A549 (cell line): ENCODE measurements around the gene PSIP1. TPM values are rescaled to one million over a fixed set of nuclear protein-coding genes. Genes with fewer than 3 reads are reported as not detected.
A peak's percentile ranks its signal among the peaks of the same experiment; 100 is the strongest.

ENCODE experiments used
- ATAC-seq, 2 experiments: fragments of 200-7000 bp in 1 of 2; fragments of >200 bp in 1 of 2; cut with Nextera tagmentation in 1 of 2; cut with Tn5 transposase in 1 of 2; 3 replicates each; pipeline versions ENCODE4 v1.8.0 to v1.9.1; 2018 to 2020; ENCODE audit warnings: mild to moderate bottlenecking in 1 of 2, moderate library complexity in 1 of 2
- CTCF ChIA-PET: fragments of 300-600 bp; sonication (Branson Sonifier 250); formaldehyde crosslinking; extraction: SDS; loops from one replicate; lab custom pipeline; 2021; ENCODE audit warnings: antibody characterized with exemption, inconsistent platforms; lab: Yijun Ruan, JAX
- POLR2A ChIA-PET: fragments of 350-600 bp; formaldehyde crosslinking; extraction: SDS; loops from one replicate; lab custom pipeline; 2021; ENCODE audit warnings: antibody characterized with exemption, inconsistent platforms; lab: Yijun Ruan, JAX
- DNase-seq, 2 experiments: peaks; one replicate each; pipeline versions ENCODE4 v3.0.0 to v3.0.0-alpha.2; 2011 to 2016; ENCODE audit warnings: low read depth in 1 of 2, low spot score in 1 of 2
- FAIRE-seq: peaks from 2 replicates; lab custom pipeline; 2011; peaks lifted over from hg19 to GRCh38; lab: Jason Lieb, UNC
- H3K27ac ChIP-seq, 2 experiments: fragments of >200 bp; sonication (Bioruptor Twin); formaldehyde crosslinking; 3 replicates each; pipeline ENCODE4 v1.5.1; 2016 to 2017
- H3K4me1 ChIP-seq: fragments of >200 bp; sonication (Bioruptor Twin); formaldehyde crosslinking; 3 replicates; pipeline ENCODE4 v1.6.1; 2016
- H3K4me2 ChIP-seq: fragments of >200 bp; sonication (Bioruptor Twin); formaldehyde crosslinking; 3 replicates; pipeline ENCODE4 v1.6.1; 2016
- H3K4me3 ChIP-seq: fragments of >200 bp; sonication (Bioruptor Twin); formaldehyde crosslinking; 3 replicates; pipeline ENCODE4 v1.5.1; 2016
- H3K9me3 ChIP-seq: fragments of >200 bp; sonication (Bioruptor Twin); formaldehyde crosslinking; 3 replicates; pipeline ENCODE4 v1.6.1; 2016
- BHLHE40 ChIP-seq: IDR thresholded peaks from 2 replicates; pipeline ENCODE4 v1.6.1; 2012; ENCODE audit warnings: low read depth, low read length, inconsistent platforms
- CBX2 ChIP-seq: fragments of 200-600 bp; sonication (generic); IDR thresholded peaks from 2 replicates; pipeline ENCODE4 v1.6.1; 2016; ENCODE audit warnings: low read depth, mild to moderate bottlenecking, borderline replicate concordance
- CBX8 ChIP-seq: fragments of 200-600 bp; sonication (generic); IDR thresholded peaks from 2 replicates; pipeline ENCODE4 v1.6.1; 2016
- CEBPB ChIP-seq, 2 experiments: fragments of >200 bp in 1 of 2; sonication (Bioruptor Twin) in 1 of 2; formaldehyde crosslinking in 1 of 2; IDR thresholded peaks; 2 replicates each; pipeline ENCODE4 v1.6.1; 2012 to 2016
- E2F6 ChIP-seq: IDR thresholded peaks from 2 replicates; pipeline ENCODE4 v1.6.1; 2012; ENCODE audit warnings: low read depth, borderline replicate concordance
- EHF ChIP-seq: fragments of 250-450 bp; sonication (Bioruptor Pico); IDR thresholded peaks from 2 replicates; pipeline ENCODE4 v1.5.0; 2020; ENCODE audit warnings: mild to moderate bottlenecking
- EP300 ChIP-seq, 2 experiments: fragments of >200 bp; sonication (Bioruptor Twin); formaldehyde crosslinking; IDR thresholded peaks; 2 replicates in 1 of 2; 3 replicates in 1 of 2; pipeline ENCODE4 v1.6.1; 2016 to 2017
- GATA3 ChIP-seq: IDR thresholded peaks from 2 replicates; pipeline ENCODE4 v1.6.1; 2012; ENCODE audit warnings: borderline replicate concordance
- HMGXB4 ChIP-seq: fragments of 250-450 bp; sonication (Bioruptor Pico); IDR thresholded peaks from 2 replicates; pipeline ENCODE4 v1.5.0; 2021; ENCODE audit warnings: mild to moderate bottlenecking, moderate library complexity, borderline replicate concordance
- HOXA7 ChIP-seq: fragments of 250-450 bp; sonication (Bioruptor Pico); IDR thresholded peaks from 2 replicates; pipeline ENCODE4 v1.5.0; 2020; ENCODE audit warnings: mild to moderate bottlenecking, moderate library complexity
- HOXB13 ChIP-seq: fragments of 250-450 bp; sonication (Bioruptor Pico); IDR thresholded peaks from 2 replicates; pipeline ENCODE4 v1.5.0; 2020; ENCODE audit warnings: low read depth, mild to moderate bottlenecking, moderate library complexity
- HOXB5 ChIP-seq: fragments of 250-450 bp; sonication (Bioruptor Pico); IDR thresholded peaks from 2 replicates; pipeline ENCODE4 v1.5.0; 2020; ENCODE audit warnings: mild to moderate bottlenecking, moderate library complexity
- JUN ChIP-seq, 2 experiments: fragments of >200 bp; sonication (Bioruptor Twin); formaldehyde crosslinking; IDR thresholded peaks; 2 replicates in 1 of 2; 3 replicates in 1 of 2; pipeline ENCODE4 v1.6.1; 2016 to 2017
- JUNB ChIP-seq: fragments of >200 bp; sonication (Bioruptor Twin); formaldehyde crosslinking; IDR thresholded peaks from 2 replicates; pipeline ENCODE4 v1.6.1; 2016
- MAFK ChIP-seq: fragments of 450-650 bp; IDR thresholded peaks from 2 replicates; pipeline ENCODE4 v1.6.1; 2014; ENCODE audit not compliant: partially characterized antibody
- MAX ChIP-seq: IDR thresholded peaks from 2 replicates; pipeline ENCODE4 v1.6.1; 2012
- MAZ ChIP-seq: fragments of 150-350 bp; IDR thresholded peaks from 2 replicates; pipeline ENCODE4 v1.6.1; 2014; ENCODE audit warnings: antibody characterized with exemption, low read depth, low read length, borderline replicate concordance
- MYC ChIP-seq: IDR thresholded peaks from 2 replicates; pipeline ENCODE4 v1.6.1; 2012; ENCODE audit warnings: mild to moderate bottlenecking, inconsistent platforms, low read length, improper control_type of control experiment, borderline replicate concordance
- PBX3 ChIP-seq: IDR thresholded peaks from 2 replicates; pipeline ENCODE4 v1.6.1; 2012
- PHF8 ChIP-seq: fragments of 200-600 bp; sonication (generic); IDR thresholded peaks from 2 replicates; pipeline ENCODE4 v1.6.1; 2016; ENCODE audit warnings: low read depth, mild to moderate bottlenecking, antibody characterized with exemption, moderate library complexity, borderline replicate concordance
- POLR2A ChIP-seq: IDR thresholded peaks from 2 replicates; pipeline ENCODE4 v1.6.1; 2012; ENCODE audit warnings: mild to moderate bottlenecking, low read length
- RAD21 ChIP-seq, 2 experiments: fragments of >200 bp in 1 of 2; sonication (Bioruptor Twin) in 1 of 2; formaldehyde crosslinking in 1 of 2; IDR thresholded peaks in 1 of 2; conservative IDR thresholded peaks in 1 of 2; 2 replicates in 1 of 2; 3 replicates in 1 of 2; pipeline ENCODE4 v1.6.1; 2012 to 2018; ENCODE audit warnings: inconsistent platforms in 1 of 2
- REST ChIP-seq: fragments of 200-600 bp; sonication (generic); IDR thresholded peaks from 2 replicates; pipeline ENCODE4 v1.6.1; 2016; ENCODE audit warnings: antibody characterized with exemption, mild to moderate bottlenecking, moderate library complexity
- RFX5 ChIP-seq: fragments of 450-650 bp; IDR thresholded peaks from 2 replicates; pipeline ENCODE4 v1.7.1; 2014; ENCODE audit warnings: antibody characterized with exemption, mild to moderate bottlenecking, moderate library complexity
- USF2 ChIP-seq: fragments of 450-650 bp; IDR thresholded peaks from 2 replicates; pipeline ENCODE4 v1.6.1; 2014; ENCODE audit warnings: antibody characterized with exemption
- ZC3H11A ChIP-seq: fragments of 450-650 bp; IDR thresholded peaks from 2 replicates; pipeline ENCODE4 v1.6.1; 2014; ENCODE audit warnings: antibody characterized with exemption, mild to moderate bottlenecking
- WGBS: methylation state at CpG from one replicate; pipeline ENCODE4 v1.1.6; 2017; ENCODE audit errors: missing lambda C conversion rate; 5-methylcytosine and 5-hydroxymethylcytosine counted together
- polyA minus RNA-seq: library from RNA; depleted of rRNA, polyadenylated mRNA; stranded (reverse); fragments of >200 nt; gene quantifications from 2 replicates; pipeline ENCODE4 v1.2.3, GENCODE V29; 2011; rRNA and poly(A)+ RNA removed
- polyA plus RNA-seq, 4 experiments: library from polyadenylated mRNA; depleted of rRNA in 3 of 4; stranded (reverse); fragments of >200 nt; fragmentation: RNase III in 1 of 4; extraction: RNeasy Plus Mini Kit Qiagen cat#74134 plus additional on column Dnase treatment in 1 of 4; gene quantifications; 2 replicates in 3 of 4; 3 replicates in 1 of 4; pipeline ENCODE4 v1.2.3, GENCODE V29; 2011 to 2017

Gene PSIP1
- 62.5 and 119 TPM in 2 replicates for polyA plus RNA-seq (2011; rRNA removed)
- 23.2 and 24.7 TPM in 2 replicates for polyA plus RNA-seq (2012; cell fraction: cytosol; rRNA removed)
- 27.0 and 28.1 TPM in 2 replicates for polyA plus RNA-seq (2012; cell fraction: nucleus; rRNA removed)
- 79.8 to 86.4 TPM (median 84.2 TPM) in 3 replicates for polyA plus RNA-seq (2017; fragmentation: RNase III; extraction: RNeasy Plus Mini Kit Qiagen cat#74134 plus additional on column Dnase treatment)
- polyA minus RNA-seq = 23.1 and 24.9 TPM in 2 replicates

- ChIA-PET CTCF (interaction anchor here (0.9 to 1.4 kb wide), 4 partner anchors 12 to 96 kb away, joined by 3 to 9 read pairs (median 6); no protein-coding TSS in a partner anchor), POLR2A (interaction anchor here (0.6 to 3.0 kb wide), 6 partner anchors 10 to 1836 kb away, joined by 3 to 52 read pairs (median 4); partner anchors contain the start of genes CCDC171 and TTC39B)
- peak within 1 kb of the TSS; percentile 99 for H3K4me3 ChIP-seq
- WGBS = 1% methylated on average over 30 of the region's 72 CpGs
- H3K27ac ChIP-seq = peak within 1 kb of the TSS; percentile 98 to 99
- H3K4me1 ChIP-seq = peaks cover 22% of the 10 kb centered on the region
- TF ChIP-seq E2F6 (peak; percentile 59), MYC (no peak), RFX5 (no peak), USF2 (no peak), JUNB (no peak), HOXA7 (CRISPR knock-in tag) (no peak), CBX8 (no peak), RAD21 (conservative IDR thresholded peaks at IDR 0.05 in 1 of 2, IDR thresholded peaks at IDR 0.05 in 1 of 2) (no peak), HOXB5 (CRISPR knock-in tag) (0 out of 2 replicates have a peak, but pooled peaks have one; percentile 46), PHF8 (peak; percentile 42; the same call in 1 of the 2 replicates), POLR2A (peak; percentile 84), HMGXB4 (CRISPR knock-in tag) (no peak), JUN (IDR thresholded peaks at IDR 0.05) (peak; percentile 63 to 86; a peak in 3 of 5 replicates), ZC3H11A (no peak), MAZ (no peak), PBX3 (no peak), MAFK (no peak), CBX2 (no peak), REST (0 out of 2 replicates have a peak, but pooled peaks have one; percentile 20), EHF (CRISPR knock-in tag) (no peak), GATA3 (peak; percentile 87), HOXB13 (CRISPR knock-in tag) (no peak), CEBPB (IDR thresholded peaks at IDR 0.05) (no peak), EP300 (IDR thresholded peaks at IDR 0.05) (no peak), MAX (peak; percentile 79), BHLHE40 (peak; percentile 79)
- FAIRE-seq = peak; percentile 23
- no peaks in the 10 kb centered on the region for H3K9me3 ChIP-seq
- H3K4me2 ChIP-seq = peak within 1 kb of the TSS; percentile 76
- peak; percentile 91 to 94 for ATAC-seq
- DNase-seq = peak; percentile 60 to 87
Measured at GRCh38 chr9:15510789-15511575, at the start of gene PSIP1. Gene PSIP1, minus strand, starts transcription at chr9:15510970. Its CDS starts 782 bp downstream, at chr9:15510188.
